HepG2 (cell line): ENCODE data around the gene AKR1C4. TPM values are rescaled to one million over a fixed set of nuclear protein-coding genes. Genes with fewer than 3 reads are reported as not detected.

Experiments
- ATM ChIP-seq: fragments of 450-650 bp; IDR thresholded peaks from 2 replicates; pipeline ENCODE4 v1.7.1; 2017; ENCODE audit warnings: mild to moderate bottlenecking, borderline replicate concordance
- BRCA1 ChIP-seq: sonication (generic); formaldehyde crosslinking; IDR thresholded peaks from 2 replicates; pipeline ENCODE4 v1.4.0; 2020; ENCODE audit warnings: missing genetic modification reagents
- FOXP1 ChIP-seq, 2 experiments: fragments of 450-650 bp in 1 of 2; IDR thresholded peaks; 2 replicates each; pipeline ENCODE4 v1.6.1; 2017 to 2018; ENCODE audit warnings: antibody characterized with exemption in 1 of 2
- GTF3A ChIP-seq: sonication (generic); formaldehyde crosslinking; conservative IDR thresholded peaks from 2 replicates; pipeline ENCODE4 v1.4.0; 2020; ENCODE audit warnings: mild to moderate bottlenecking, missing genetic modification reagents
- HOXA9 ChIP-seq: sonication (generic); formaldehyde crosslinking; IDR thresholded peaks from 2 replicates; pipeline ENCODE4 v1.8.1; 2022; ENCODE audit warnings: missing genetic modification reagents, mild to moderate bottlenecking, moderate library complexity, borderline replicate concordance
- IRF2 ChIP-seq: IDR thresholded peaks from 2 replicates; pipeline ENCODE4 v1.6.1; 2018; ENCODE audit warnings: missing genetic modification reagents, missing compliant biosample characterization
- KLF12 ChIP-seq: sonication (generic); formaldehyde crosslinking; IDR thresholded peaks from 2 replicates; pipeline ENCODE4 v1.4.0; 2020; ENCODE audit warnings: missing genetic modification reagents, borderline replicate concordance
- MTA3 ChIP-seq: sonication (generic); formaldehyde crosslinking; IDR thresholded peaks from 2 replicates; pipeline ENCODE4 v1.4.0; 2020; ENCODE audit warnings: missing genetic modification reagents
- MXD4 ChIP-seq: IDR thresholded peaks from 2 replicates; pipeline ENCODE4 v1.6.1; 2016; ENCODE audit warnings: mild to moderate bottlenecking, missing biosample characterization, missing genetic modification reagents
- NCOA1 ChIP-seq: sonication (generic); formaldehyde crosslinking; IDR thresholded peaks from 2 replicates; pipeline ENCODE4 v1.9.0; 2021; ENCODE audit warnings: missing genetic modification reagents
- TBX2 ChIP-seq: sonication (generic); formaldehyde crosslinking; IDR thresholded peaks from 2 replicates; pipeline ENCODE4 v1.5.0; 2020; ENCODE audit warnings: missing genetic modification reagents, mild to moderate bottlenecking, borderline replicate concordance
- TCF7L2 ChIP-seq: IDR thresholded peaks from 2 replicates; pipeline ENCODE4 v1.6.1; 2011; ENCODE audit warnings: mild to moderate bottlenecking, low read depth, low read length, moderate library complexity
- ZNF263 ChIP-seq: sonication (generic); formaldehyde crosslinking; IDR thresholded peaks from 2 replicates; pipeline ENCODE4 v1.4.0; 2020; ENCODE audit warnings: missing genetic modification reagents
- ZNF329 ChIP-seq: sonication (generic); formaldehyde crosslinking; IDR thresholded peaks from 2 replicates; pipeline ENCODE4 v1.9.0; 2021; ENCODE audit warnings: low read depth, mild to moderate bottlenecking, missing genetic modification reagents
- polyA plus RNA-seq, 8 experiments: library from polyadenylated mRNA; depleted of rRNA in 3 of 8; stranded (reverse) in 7 of 8; unstranded in 1 of 8; fragments of >200 nt; fragmentation: Illumina TruSeq in 4 of 8; extraction: Trizol in 4 of 8; gene quantifications; 2 replicates each; pipeline versions ENCODE4 v1.2.1 to v1.2.3, GENCODE V29; 2011 to 2016; ENCODE audit warnings: low read depth in 4 of 8, missing spikeins in 1 of 8, mixed read lengths in 1 of 8; ENCODE audit not compliant: insufficient read depth in 1 of 8
- total RNA-seq, 5 experiments: library from RNA; depleted of rRNA; stranded (reverse); fragments of >200 nt; fragmentation: Illumina TruSeq; extraction: Trizol; gene quantifications; 2 replicates each; pipeline ENCODE4 v1.2.3, GENCODE V29; 2016; ENCODE audit warnings: low read depth in 1 of 5
- TF ChIP-seq, protein P1 (sequence below): sonication (generic); formaldehyde crosslinking; IDR thresholded peaks from 2 replicates; pipeline ENCODE4 v1.5.0; 2020; ENCODE audit warnings: mild to moderate bottlenecking, missing genetic modification reagents, borderline replicate concordance
- TF ChIP-seq, protein P2 (sequence below): sonication (generic); formaldehyde crosslinking; IDR thresholded peaks from 2 replicates; pipeline ENCODE4 v1.5.1; 2020; ENCODE audit warnings: mild to moderate bottlenecking, missing genetic modification reagents, borderline replicate concordance
- TF ChIP-seq, protein P3 (sequence below): sonication (generic); formaldehyde crosslinking; IDR thresholded peaks from 2 replicates; pipeline ENCODE4 v1.4.0; 2020; ENCODE audit warnings: mild to moderate bottlenecking, missing genetic modification reagents, borderline replicate concordance

Gene AKR1C4
- total and polyA plus RNA-seq, 2 of the 13 experiments (the other 11 are each of a cell fraction or from before 2014, with no cell fraction given): 0.18 to 1.3 TPM

DNA sequence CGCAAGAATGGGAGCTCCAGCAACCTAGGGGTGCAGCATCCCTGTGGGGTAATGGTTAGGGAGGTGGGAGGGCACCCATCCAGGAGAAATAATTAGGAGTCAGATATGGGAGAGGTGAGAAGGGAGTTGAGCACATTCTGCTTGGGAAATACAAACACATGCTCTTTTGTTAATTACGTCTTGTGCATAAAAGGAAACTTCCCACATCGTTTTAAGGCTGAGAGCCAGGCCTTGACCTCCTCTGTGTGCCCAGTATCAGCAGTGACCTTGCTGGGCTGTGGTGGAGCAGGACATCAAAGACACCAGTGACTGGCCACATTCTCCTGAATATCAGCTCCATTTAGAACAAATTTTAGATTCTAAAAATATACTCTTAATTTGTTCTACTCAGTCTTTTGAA, 22.6 kb downstream of the AKR1C4 start (continued):
- TF ChIP-seq, protein P1, sequence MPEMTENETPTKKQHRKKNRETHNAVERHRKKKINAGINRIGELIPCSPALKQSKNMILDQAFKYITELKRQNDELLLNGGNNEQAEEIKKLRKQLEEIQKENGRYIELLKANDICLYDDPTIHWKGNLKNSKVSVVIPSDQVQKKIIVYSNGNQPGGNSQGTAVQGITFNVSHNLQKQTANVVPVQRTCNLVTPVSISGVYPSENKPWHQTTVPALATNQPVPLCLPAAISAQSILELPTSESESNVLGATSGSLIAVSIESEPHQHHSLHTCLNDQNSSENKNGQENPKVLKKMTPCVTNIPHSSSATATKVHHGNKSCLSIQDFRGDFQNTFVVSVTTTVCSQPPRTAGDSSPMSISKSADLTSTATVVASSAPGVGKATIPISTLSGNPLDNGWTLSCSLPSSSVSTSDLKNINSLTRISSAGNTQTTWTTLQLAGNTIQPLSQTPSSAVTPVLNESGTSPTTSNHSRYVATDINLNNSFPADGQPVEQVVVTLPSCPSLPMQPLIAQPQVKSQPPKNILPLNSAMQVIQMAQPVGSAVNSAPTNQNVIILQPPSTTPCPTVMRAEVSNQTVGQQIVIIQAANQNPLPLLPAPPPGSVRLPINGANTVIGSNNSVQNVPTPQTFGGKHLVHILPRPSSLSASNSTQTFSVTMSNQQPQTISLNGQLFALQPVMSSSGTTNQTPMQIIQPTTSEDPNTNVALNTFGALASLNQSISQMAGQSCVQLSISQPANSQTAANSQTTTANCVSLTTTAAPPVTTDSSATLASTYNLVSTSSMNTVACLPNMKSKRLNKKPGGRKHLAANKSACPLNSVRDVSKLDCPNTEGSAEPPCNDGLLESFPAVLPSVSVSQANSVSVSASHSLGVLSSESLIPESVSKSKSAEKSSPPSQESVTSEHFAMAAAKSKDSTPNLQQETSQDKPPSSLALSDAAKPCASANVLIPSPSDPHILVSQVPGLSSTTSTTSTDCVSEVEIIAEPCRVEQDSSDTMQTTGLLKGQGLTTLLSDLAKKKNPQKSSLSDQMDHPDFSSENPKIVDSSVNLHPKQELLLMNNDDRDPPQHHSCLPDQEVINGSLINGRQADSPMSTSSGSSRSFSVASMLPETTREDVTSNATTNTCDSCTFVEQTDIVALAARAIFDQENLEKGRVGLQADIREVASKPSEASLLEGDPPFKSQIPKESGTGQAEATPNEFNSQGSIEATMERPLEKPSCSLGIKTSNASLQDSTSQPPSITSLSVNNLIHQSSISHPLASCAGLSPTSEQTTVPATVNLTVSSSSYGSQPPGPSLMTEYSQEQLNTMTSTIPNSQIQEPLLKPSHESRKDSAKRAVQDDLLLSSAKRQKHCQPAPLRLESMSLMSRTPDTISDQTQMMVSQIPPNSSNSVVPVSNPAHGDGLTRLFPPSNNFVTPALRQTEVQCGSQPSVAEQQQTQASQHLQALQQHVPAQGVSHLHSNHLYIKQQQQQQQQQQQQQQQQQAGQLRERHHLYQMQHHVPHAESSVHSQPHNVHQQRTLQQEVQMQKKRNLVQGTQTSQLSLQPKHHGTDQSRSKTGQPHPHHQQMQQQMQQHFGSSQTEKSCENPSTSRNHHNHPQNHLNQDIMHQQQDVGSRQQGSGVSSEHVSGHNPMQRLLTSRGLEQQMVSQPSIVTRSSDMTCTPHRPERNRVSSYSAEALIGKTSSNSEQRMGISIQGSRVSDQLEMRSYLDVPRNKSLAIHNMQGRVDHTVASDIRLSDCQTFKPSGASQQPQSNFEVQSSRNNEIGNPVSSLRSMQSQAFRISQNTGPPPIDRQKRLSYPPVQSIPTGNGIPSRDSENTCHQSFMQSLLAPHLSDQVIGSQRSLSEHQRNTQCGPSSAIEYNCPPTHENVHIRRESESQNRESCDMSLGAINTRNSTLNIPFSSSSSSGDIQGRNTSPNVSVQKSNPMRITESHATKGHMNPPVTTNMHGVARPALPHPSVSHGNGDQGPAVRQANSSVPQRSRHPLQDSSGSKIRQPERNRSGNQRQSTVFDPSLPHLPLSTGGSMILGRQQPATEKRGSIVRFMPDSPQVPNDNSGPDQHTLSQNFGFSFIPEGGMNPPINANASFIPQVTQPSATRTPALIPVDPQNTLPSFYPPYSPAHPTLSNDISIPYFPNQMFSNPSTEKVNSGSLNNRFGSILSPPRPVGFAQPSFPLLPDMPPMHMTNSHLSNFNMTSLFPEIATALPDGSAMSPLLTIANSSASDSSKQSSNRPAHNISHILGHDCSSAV (CRISPR knock-in tag): no peak
- TF ChIP-seq GTF3A (CRISPR knock-in tag) (no peak), HOXA9 (CRISPR knock-in tag) (no peak), FOXP1 (IDR thresholded peaks at IDR 0.05) (no peak), FOXP1 (CRISPR knock-in tag; IDR thresholded peaks at IDR 0.05) (peak; percentile 14; the same call in 1 of the 2 replicates), IRF2 (CRISPR knock-in tag) (no peak), KLF12 (CRISPR knock-in tag) (no peak), BRCA1 (CRISPR knock-in tag) (no peak), MTA3 (CRISPR knock-in tag) (no peak), ATM (no peak), TBX2 (peak; percentile 86), MXD4 (CRISPR knock-in tag) (no peak), NCOA1 (no peak), ZNF263 (CRISPR knock-in tag) (no peak), ZNF329 (no peak), TCF7L2 (no peak)
- TF ChIP-seq, protein P2, sequence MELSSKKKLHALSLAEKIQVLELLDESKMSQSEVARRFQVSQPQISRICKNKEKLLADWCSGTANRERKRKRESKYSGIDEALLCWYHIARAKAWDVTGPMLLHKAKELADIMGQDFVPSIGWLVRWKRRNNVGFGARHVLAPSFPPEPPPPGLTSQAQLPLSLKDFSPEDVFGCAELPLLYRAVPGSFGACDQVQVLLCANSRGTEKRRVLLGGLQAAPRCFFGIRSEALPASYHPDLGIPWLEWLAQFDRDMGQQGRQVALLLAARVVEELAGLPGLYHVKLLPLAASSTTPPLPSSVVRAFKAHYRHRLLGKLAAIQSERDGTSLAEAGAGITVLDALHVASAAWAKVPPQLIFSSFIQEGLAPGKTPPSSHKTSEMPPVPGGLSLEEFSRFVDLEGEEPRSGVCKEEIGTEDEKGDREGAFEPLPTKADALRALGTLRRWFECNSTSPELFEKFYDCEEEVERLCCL (CRISPR knock-in tag): no peak
- TF ChIP-seq, protein P3, sequence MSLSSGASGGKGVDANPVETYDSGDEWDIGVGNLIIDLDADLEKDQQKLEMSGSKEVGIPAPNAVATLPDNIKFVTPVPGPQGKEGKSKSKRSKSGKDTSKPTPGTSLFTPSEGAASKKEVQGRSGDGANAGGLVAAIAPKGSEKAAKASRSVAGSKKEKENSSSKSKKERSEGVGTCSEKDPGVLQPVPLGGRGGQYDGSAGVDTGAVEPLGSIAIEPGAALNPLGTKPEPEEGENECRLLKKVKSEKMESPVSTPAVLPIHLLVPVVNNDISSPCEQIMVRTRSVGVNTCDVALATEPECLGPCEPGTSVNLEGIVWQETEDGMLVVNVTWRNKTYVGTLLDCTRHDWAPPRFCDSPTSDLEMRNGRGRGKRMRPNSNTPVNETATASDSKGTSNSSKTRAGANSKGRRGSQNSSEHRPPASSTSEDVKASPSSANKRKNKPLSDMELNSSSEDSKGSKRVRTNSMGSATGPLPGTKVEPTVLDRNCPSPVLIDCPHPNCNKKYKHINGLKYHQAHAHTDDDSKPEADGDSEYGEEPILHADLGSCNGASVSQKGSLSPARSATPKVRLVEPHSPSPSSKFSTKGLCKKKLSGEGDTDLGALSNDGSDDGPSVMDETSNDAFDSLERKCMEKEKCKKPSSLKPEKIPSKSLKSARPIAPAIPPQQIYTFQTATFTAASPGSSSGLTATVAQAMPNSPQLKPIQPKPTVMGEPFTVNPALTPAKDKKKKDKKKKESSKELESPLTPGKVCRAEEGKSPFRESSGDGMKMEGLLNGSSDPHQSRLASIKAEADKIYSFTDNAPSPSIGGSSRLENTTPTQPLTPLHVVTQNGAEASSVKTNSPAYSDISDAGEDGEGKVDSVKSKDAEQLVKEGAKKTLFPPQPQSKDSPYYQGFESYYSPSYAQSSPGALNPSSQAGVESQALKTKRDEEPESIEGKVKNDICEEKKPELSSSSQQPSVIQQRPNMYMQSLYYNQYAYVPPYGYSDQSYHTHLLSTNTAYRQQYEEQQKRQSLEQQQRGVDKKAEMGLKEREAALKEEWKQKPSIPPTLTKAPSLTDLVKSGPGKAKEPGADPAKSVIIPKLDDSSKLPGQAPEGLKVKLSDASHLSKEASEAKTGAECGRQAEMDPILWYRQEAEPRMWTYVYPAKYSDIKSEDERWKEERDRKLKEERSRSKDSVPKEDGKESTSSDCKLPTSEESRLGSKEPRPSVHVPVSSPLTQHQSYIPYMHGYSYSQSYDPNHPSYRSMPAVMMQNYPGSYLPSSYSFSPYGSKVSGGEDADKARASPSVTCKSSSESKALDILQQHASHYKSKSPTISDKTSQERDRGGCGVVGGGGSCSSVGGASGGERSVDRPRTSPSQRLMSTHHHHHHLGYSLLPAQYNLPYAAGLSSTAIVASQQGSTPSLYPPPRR (CRISPR knock-in tag): 0 out of 2 replicates have a peak, but pooled peaks have one; percentile 15
